SU-DHL-6 (cell line): ENCODE measurements around the gene YY1.

Source experiments
- H2AFZ ChIP-seq: fragments of 200-600 bp; sonication (generic); 2 replicates; pipeline ENCODE4 v1.6.1; 2014; ENCODE audit warnings: low read depth, mild to moderate bottlenecking, moderate library complexity, mixed read lengths, antibody characterized with exemption, low read length; ENCODE audit not compliant: severe bottlenecking
- H3F3A ChIP-seq: fragments of 200-600 bp; shearing (Covaris generic); 2 replicates; pipeline ENCODE4 v1.6.0; 2016; ENCODE audit warnings: antibody characterized with exemption, mild to moderate bottlenecking; ENCODE audit not compliant: insufficient read depth
- H3K27ac ChIP-seq: fragments of 200-600 bp; sonication (generic); 2 replicates; pipeline ENCODE4 v1.5.1; 2016; ENCODE audit warnings: low read depth, mild to moderate bottlenecking, low read length, moderate library complexity, mixed read lengths
- H3K27me3 ChIP-seq: fragments of 200-600 bp; sonication (generic), shearing (Covaris generic); 2 replicates; pipeline ENCODE4 v1.6.0; 2014; ENCODE audit warnings: mild to moderate bottlenecking, low read length
- H3K36me3 ChIP-seq: fragments of 200-600 bp; sonication (generic); 2 replicates; pipeline ENCODE4 v1.6.1; 2014; ENCODE audit warnings: mild to moderate bottlenecking, low read length, mixed read lengths
- H3K4me2 ChIP-seq: fragments of 300-600, 200-600 bp; shearing (Covaris generic), sonication (generic); 2 replicates; pipeline ENCODE4 v1.6.0; 2014; ENCODE audit warnings: low read length, low read depth, mild to moderate bottlenecking; ENCODE audit not compliant: poor library complexity, severe bottlenecking
- H3K4me3 ChIP-seq: fragments of 200-600 bp; sonication (generic); 2 replicates; pipeline ENCODE4 v1.5.1; 2014; ENCODE audit warnings: antibody characterized with exemption, low read length, mild to moderate bottlenecking, mixed read lengths; ENCODE audit not compliant: insufficient read depth, poor library complexity, severe bottlenecking
- H3K79me2 ChIP-seq: fragments of 200-600 bp; sonication (generic); 2 replicates; pipeline ENCODE4 v1.6.1; 2014; ENCODE audit warnings: mild to moderate bottlenecking, low read length, moderate library complexity; ENCODE audit not compliant: insufficient read depth
- H3K9ac ChIP-seq: fragments of 200-600 bp; sonication (generic); 2 replicates; pipeline ENCODE4 v1.7.0; 2014; ENCODE audit warnings: mild to moderate bottlenecking, low read length
- H3K9me2 ChIP-seq: fragments of 200-600 bp; sonication (generic); replicated peaks from 2 replicates; pipeline ENCODE4 v1.6.1; 2014; ENCODE audit warnings: low read length; ENCODE audit not compliant: insufficient read depth
- H3K9me3 ChIP-seq: fragments of 200-600 bp; sonication (generic); 2 replicates; pipeline ENCODE4 v1.6.1; 2014; ENCODE audit warnings: low read length, mixed read lengths; ENCODE audit not compliant: insufficient read depth
- H4K20me1 ChIP-seq: fragments of 200-600 bp; sonication (generic); 2 replicates; pipeline ENCODE4 v1.6.1; 2014; ENCODE audit warnings: low read depth, mild to moderate bottlenecking, antibody characterized with exemption, low read length, moderate library complexity, mixed read lengths
- CTCF ChIP-seq: fragments of 200-600 bp; sonication (generic); IDR thresholded peaks from one replicate; pipeline ENCODE4 v1.5.1; 2017; ENCODE audit warnings: antibody characterized with exemption, mild to moderate bottlenecking, low read length, moderate library complexity; ENCODE audit not compliant: insufficient read depth, poor library complexity, severe bottlenecking
- EZH2phosphoT487 ChIP-seq: fragments of 200-600 bp; sonication (generic), shearing (Covaris generic); conservative IDR thresholded peaks from 2 replicates; pipeline ENCODE4 v1.6.1; 2018; ENCODE audit warnings: mild to moderate bottlenecking, antibody characterized with exemption, low read length, moderate library complexity, mixed read lengths

Gene YY1

GRCh38 chr14:100312877-100313400, 74.0 kb downstream of the YY1 start:
- no peak for TF ChIP-seq EZH2phosphoT487
- no peak for TF ChIP-seq CTCF
- H3K4me2 ChIP-seq: no peak overlapping the region
- no peak overlapping the region for H2AFZ ChIP-seq

GRCh38 chr14:100313464-100314230, 74.7 kb downstream of the YY1 start:
- Histone ChIP-seq H3K79me2 (no peaks in the 10 kb centered on the region), H3K9ac (no peak overlapping the region), H3K36me3 (no peaks in the 10 kb centered on the region), H3K27me3 (no peaks in the 10 kb centered on the region), H3K9me2 (no peaks in the 10 kb centered on the region), H3K9me3 (no peaks in the 10 kb centered on the region), H3F3A (no peaks in the 10 kb centered on the region), H2AFZ (no peak overlapping the region), H3K27ac (no peak overlapping the region), H4K20me1 (no peaks in the 10 kb centered on the region), H3K4me3 (no peak overlapping the region), H3K4me2 (no peak overlapping the region)
- TF ChIP-seq EZH2phosphoT487 (no peak), CTCF (no peak)

More at GRCh38 chr14:100312877-100313400, 74.0 kb downstream of the YY1 start:
- Histone ChIP-seq H3K9ac (no peak overlapping the region), H3K9me3 (no peaks in the 10 kb centered on the region), H3K36me3 (no peaks in the 10 kb centered on the region), H4K20me1 (no peaks in the 10 kb centered on the region), H3K4me3 (no peak overlapping the region), H3K27ac (no peak overlapping the region), H3K79me2 (no peaks in the 10 kb centered on the region), H3K9me2 (no peaks in the 10 kb centered on the region), H3F3A (no peaks in the 10 kb centered on the region), H3K27me3 (no peaks in the 10 kb centered on the region)

GRCh38 chr14:100314724-100315123, 75.8 kb downstream of the YY1 start:
- Histone ChIP-seq H3K9me3 (no peaks in the 10 kb centered on the region), H3F3A (no peaks in the 10 kb centered on the region), H3K27ac (no peak overlapping the region), H3K79me2 (no peaks in the 10 kb centered on the region), H3K9ac (no peak overlapping the region), H2AFZ (no peak overlapping the region), H3K36me3 (no peaks in the 10 kb centered on the region), H4K20me1 (no peaks in the 10 kb centered on the region), H3K27me3 (no peaks in the 10 kb centered on the region), H3K9me2 (no peaks in the 10 kb centered on the region), H3K4me2 (no peak overlapping the region), H3K4me3 (no peak overlapping the region)
- TF ChIP-seq CTCF (no peak), EZH2phosphoT487 (no peak)
